HG03108 (cell line): Measurements from ENCODE around the gene CD9.
"Not testable (repeated sequence)": the region's sequence is repeated elsewhere in the genome, so short reads cannot be mapped to it uniquely, and the experiment has no call there.

Source experiments
- ATAC-seq: cut with Tn5 transposase; IDR thresholded peaks from one replicate; pipeline ENCODE4 v1.9.1; 2021; ENCODE audit warnings: moderate library complexity; ENCODE audit not compliant: unreplicated experiment

CD9 gene

GRCh38 chr12:6178981-6179761, 21.0 kb upstream of the CD9 start:
- ATAC-seq, result no peak

- ATAC-seq, result no peak
Observed at GRCh38 chr12:6180268-6181051, 19.7 kb upstream of the CD9 start.

- ATAC-seq, result no peak
Observed at GRCh38 chr12:6181166-6181565, 19.0 kb upstream of the CD9 start.

GRCh38 chr12:6181583-6182278, 18.5 kb upstream of the CD9 start:
- no peak for ATAC-seq

GRCh38 chr12:6182279-6182898, 17.8 kb upstream of the CD9 start:
- ATAC-seq, result no peak

GRCh38 chr12:6183689-6184428, 16.3 kb upstream of the CD9 start:
- no peak for ATAC-seq

- ATAC-seq, result no peak
Observed at GRCh38 chr12:6185961-6186827, 14.0 kb upstream of the CD9 start.

- no peak for ATAC-seq
Observed at GRCh38 chr12:6187948-6188793, 12.0 kb upstream of the CD9 start.

GRCh38 chr12:6189028-6189427, 11.2 kb upstream of the CD9 start:
- ATAC-seq, result no peak

GRCh38 chr12:6189952-6190598, 10.1 kb upstream of the CD9 start:
- ATAC-seq, result not testable (repeated sequence)

- not testable (repeated sequence) for ATAC-seq
Observed at GRCh38 chr12:6190767-6191530, 9.3 kb upstream of the CD9 start.

GRCh38 chr12:6192604-6193380, 7.4 kb upstream of the CD9 start:
- ATAC-seq, result no peak

GRCh38 chr12:6193853-6194815, 6.1 kb upstream of the CD9 start:
- no peak for ATAC-seq

GRCh38 chr12:6195665-6196535, 4.3 kb upstream of the CD9 start:
- no peak for ATAC-seq

- no peak for ATAC-seq
Observed at GRCh38 chr12:6198051-6198450, 2.1 kb upstream of the CD9 start.
